ENCODE measurements around the gene UVRAG.

DNA sequence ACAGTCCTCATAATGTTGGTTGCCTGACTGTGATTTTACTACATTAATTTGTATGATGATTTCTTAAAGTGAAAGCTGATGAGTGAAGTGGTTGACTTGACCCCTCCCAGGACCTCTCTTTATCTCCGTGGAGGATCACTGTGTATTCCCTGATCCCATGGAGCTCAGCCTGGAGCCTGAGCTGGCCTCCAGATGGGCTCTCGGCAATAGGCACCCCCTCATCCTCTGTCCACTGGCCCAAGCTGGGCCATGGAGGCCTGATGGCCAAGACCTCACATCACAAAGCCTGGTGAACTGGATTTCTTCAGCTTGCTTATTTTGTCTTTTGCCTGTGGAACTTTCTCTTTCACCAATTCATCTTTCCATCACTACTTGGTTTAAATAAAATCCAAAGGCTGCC lies 316.1 kb downstream of the UVRAG start:
- TF ChIP-seq POLR2A (IDR thresholded peaks at IDR 0.05; ENCODE audit: low read depth, low read length) (no peak), POLR2AphosphoS5 (IDR thresholded peaks at IDR 0.05; ENCODE audit: low read depth, low read length) (no peak), TAF1 (IDR thresholded peaks at IDR 0.05; ENCODE audit: low read depth, low read length) (no peak), PAX5 (IDR thresholded peaks at IDR 0.05; ENCODE audit: insufficient read depth, low read length, severe bottlenecking) (no peak), SPI1 (IDR thresholded peaks at IDR 0.05; ENCODE audit: low read depth, low read length) (no peak)

All from GM12891 (cell line).